Trophoblast cell (in vitro differentiated cells and primary cell): ENCODE data around the gene FUT8.
"Not testable (repeated sequence)": the region's sequence is repeated elsewhere in the genome, so short reads cannot be mapped to it uniquely, and the experiment has no call there.

Source experiments
- DNase-seq, 2 donors: peaks; one replicate each; pipeline ENCODE4 v3.0.0-alpha.2; 2016
- H2AFZ ChIP-seq: 2 replicates; pipeline ENCODE4 v1.6.1; 2013; ENCODE audit warnings: low read length, moderate library complexity, mild to moderate bottlenecking; ENCODE audit not compliant: insufficient read depth, poor library complexity
- H2AK5ac ChIP-seq: 2 replicates; pipeline ENCODE4 v1.6.1; 2013; ENCODE audit warnings: mild to moderate bottlenecking, low read length
- H2BK120ac ChIP-seq: 2 replicates; pipeline ENCODE4 v1.6.1; 2013; ENCODE audit warnings: low read length, mild to moderate bottlenecking, moderate library complexity; ENCODE audit not compliant: insufficient read depth, poor library complexity
- H2BK12ac ChIP-seq: 2 replicates; pipeline ENCODE4 v1.6.1; 2013; ENCODE audit warnings: mild to moderate bottlenecking, low read length, moderate library complexity
- H2BK5ac ChIP-seq: 2 replicates; pipeline ENCODE4 v1.6.1; 2013; ENCODE audit warnings: low read length, low read depth, moderate library complexity, mild to moderate bottlenecking; ENCODE audit not compliant: poor library complexity
- H3K14ac ChIP-seq: 2 replicates; pipeline ENCODE4 v1.6.1; 2013; ENCODE audit warnings: mild to moderate bottlenecking, low read length
- H3K18ac ChIP-seq: 2 replicates; pipeline ENCODE4 v1.6.1; 2013; ENCODE audit warnings: mild to moderate bottlenecking, low read length
- H3K23ac ChIP-seq: 2 replicates; pipeline ENCODE4 v1.6.1; 2013; ENCODE audit warnings: low read length
- H3K27ac ChIP-seq: 2 replicates; pipeline ENCODE4 v1.5.1; 2013; ENCODE audit warnings: low read depth, mild to moderate bottlenecking, inconsistent platforms, low read length, moderate library complexity
- H3K27me3 ChIP-seq: 2 replicates; pipeline ENCODE4 v1.6.1; 2013; ENCODE audit warnings: inconsistent platforms, mild to moderate bottlenecking, low read length, moderate library complexity; ENCODE audit not compliant: insufficient read depth
- H3K36me3 ChIP-seq, 2 experiments: 1 replicate in 1 of 2; 2 replicates in 1 of 2; pipeline ENCODE4 v1.6.1; 2013; ENCODE audit warnings: low read length in 2 of 2, mild to moderate bottlenecking in 2 of 2, moderate library complexity in 1 of 2; ENCODE audit not compliant: insufficient read depth in 2 of 2, control insufficient read depth in 1 of 2
- H3K4ac ChIP-seq: 2 replicates; pipeline ENCODE4 v1.6.1; 2013; ENCODE audit warnings: low read depth, mild to moderate bottlenecking, low read length, moderate library complexity
- H3K4me1 ChIP-seq, 2 experiments: 1 replicate in 1 of 2; 2 replicates in 1 of 2; pipeline ENCODE4 v1.6.1; 2013; ENCODE audit warnings: low read length in 2 of 2, mild to moderate bottlenecking in 2 of 2, moderate library complexity in 1 of 2; ENCODE audit not compliant: insufficient read depth in 2 of 2, control insufficient read depth in 1 of 2
- H3K4me2 ChIP-seq: 2 replicates; pipeline ENCODE4 v1.6.1; 2013; ENCODE audit warnings: inconsistent platforms, mild to moderate bottlenecking, low read length, moderate library complexity
- H3K4me3 ChIP-seq: 2 replicates; pipeline ENCODE4 v1.5.1; 2013; ENCODE audit warnings: mild to moderate bottlenecking, low read depth, low read length, inconsistent platforms
- H3K79me1 ChIP-seq: one replicate; pipeline ENCODE4 v1.6.1; 2013; ENCODE audit warnings: low read length
- H3K79me2 ChIP-seq: 2 replicates; pipeline ENCODE4 v1.6.1; 2013; ENCODE audit warnings: low read length, mild to moderate bottlenecking; ENCODE audit not compliant: control insufficient read depth, insufficient read depth, poor library complexity
- H3K9ac ChIP-seq: 2 replicates; pipeline ENCODE4 v1.6.1; 2013; ENCODE audit warnings: mild to moderate bottlenecking, low read length
- H3K9me3 ChIP-seq: 2 replicates; pipeline ENCODE4 v1.6.1; 2013; ENCODE audit warnings: low read depth, mild to moderate bottlenecking, control low read depth, inconsistent platforms, low read length; ENCODE audit not compliant: insufficient read depth
- H4K12ac ChIP-seq: 2 replicates; pipeline ENCODE4 v1.6.1; 2013; ENCODE audit warnings: low read depth, mild to moderate bottlenecking, low read length, moderate library complexity
- H4K8ac ChIP-seq: 2 replicates; pipeline ENCODE4 v1.6.1; 2013; ENCODE audit warnings: low read depth, mild to moderate bottlenecking, low read length, moderate library complexity
- H4K91ac ChIP-seq: one replicate; pipeline ENCODE4 v1.6.1; 2013; ENCODE audit warnings: low read depth, mild to moderate bottlenecking, low read length, moderate library complexity
- WGBS: extraction: QIAGEN DNeasy Blood & Tissue Kit; methylation state at CpG from one replicate; pipeline ENCODE4 v1.1.7; 2013; ENCODE audit warnings: missing lambda C conversion rate; ENCODE audit not compliant: insufficient read length, insufficient coverage; ENCODE audit errors: extremely low coverage; 5-methylcytosine and 5-hydroxymethylcytosine counted together

FUT8 gene

GRCh38 chr14:65632487-65632886 is 220.0 kb downstream of the FUT8 start:
- Histone ChIP-seq H3K79me1 (no peaks in the 10 kb centered on the region), H3K4me1 (no peaks in the 10 kb centered on the region), H3K4me3 (no peak overlapping the region), H3K27me3 (no peaks in the 10 kb centered on the region), H3K36me3 (peaks cover 0 to 3% of the 10 kb centered on the region in 2 experiments), H4K12ac (no peak overlapping the region), H4K8ac (no peak overlapping the region), H3K4ac (no peak overlapping the region), H3K79me2 (no peaks in the 10 kb centered on the region), H3K23ac (no peak overlapping the region), H2AK5ac (no peak overlapping the region), H3K27ac (no peak overlapping the region), H3K14ac (no peak overlapping the region), H2BK5ac (no peak overlapping the region), H2BK12ac (no peak overlapping the region), H3K18ac (no peak overlapping the region), H3K9ac (no peak overlapping the region), H2BK120ac (no peak overlapping the region), H3K9me3 (no peaks in the 10 kb centered on the region), H3K4me2 (no peak overlapping the region), H2AFZ (no peak overlapping the region), H4K91ac (no peak overlapping the region)
- DNase-seq: no peak
- WGBS: no CpG with 5 or more reads among the region's 1 CpG

- H3K4me1 ChIP-seq, H4K91ac ChIP-seq, H2BK120ac ChIP-seq, H3K9me3 ChIP-seq, H3K4me2 ChIP-seq, H3K36me3 ChIP-seq, H3K9ac ChIP-seq, H3K14ac ChIP-seq, H3K23ac ChIP-seq, H3K27ac ChIP-seq, DNase-seq, H3K4ac ChIP-seq, H3K27me3 ChIP-seq, H2BK12ac ChIP-seq, H2AFZ ChIP-seq, H2BK5ac ChIP-seq, H3K79me2 ChIP-seq, H3K4me3 ChIP-seq, H4K12ac ChIP-seq, H3K79me1 ChIP-seq, H4K8ac ChIP-seq, H2AK5ac ChIP-seq, H3K18ac ChIP-seq: not testable (repeated sequence)
- WGBS: no CpG with 5 or more reads among the region's 26 CpGs
These were observed 221.1 kb downstream of the FUT8 start for GRCh38 chr14:65633666-65634065.

- no CpG with 5 or more reads among the region's 7 CpGs for WGBS
- no peaks in the 10 kb centered on the region for H3K79me2 ChIP-seq
- H3K9ac ChIP-seq: no peak overlapping the region
- no peak overlapping the region for H2BK120ac ChIP-seq
- no peak overlapping the region for H2AFZ ChIP-seq
- H3K27ac ChIP-seq: no peak overlapping the region
- peaks cover 0 to 3% of the 10 kb centered on the region in 2 experiments for H3K36me3 ChIP-seq
- no peak overlapping the region for H4K91ac ChIP-seq
- H2AK5ac ChIP-seq: no peak overlapping the region
- H3K4me1 ChIP-seq: peaks cover 0 to 2% of the 10 kb centered on the region in 2 experiments
- H3K4me3 ChIP-seq: no peak overlapping the region
- H4K12ac ChIP-seq: no peak overlapping the region
- H3K9me3 ChIP-seq: no peaks in the 10 kb centered on the region
- no peak overlapping the region for H3K4me2 ChIP-seq
- H3K27me3 ChIP-seq: no peaks in the 10 kb centered on the region
- no peak overlapping the region for H2BK12ac ChIP-seq
- H3K14ac ChIP-seq: no peak overlapping the region
- no peak overlapping the region for H4K8ac ChIP-seq
- no peak for DNase-seq
- no peak overlapping the region for H2BK5ac ChIP-seq
- H3K79me1 ChIP-seq: no peaks in the 10 kb centered on the region
- H3K18ac ChIP-seq: no peak overlapping the region
- no peak overlapping the region for H3K23ac ChIP-seq
- H3K4ac ChIP-seq: peak overlapping the region; percentile 27
These were observed 225.2 kb downstream of the FUT8 start for GRCh38 chr14:65637780-65638179.

GRCh38 chr14:65639216-65639615 is 226.7 kb downstream of the FUT8 start:
- H3K79me2 ChIP-seq: no peaks in the 10 kb centered on the region
- no peak overlapping the region for H2BK12ac ChIP-seq
- H2AFZ ChIP-seq: no peak overlapping the region
- peaks cover 0 to 2% of the 10 kb centered on the region in 2 experiments for H3K4me1 ChIP-seq
- no peak overlapping the region for H3K9ac ChIP-seq
- H4K91ac ChIP-seq: no peak overlapping the region
- H3K79me1 ChIP-seq: no peaks in the 10 kb centered on the region
- no peaks in the 10 kb centered on the region for H3K9me3 ChIP-seq
- no peak overlapping the region for H3K4me3 ChIP-seq
- no peak overlapping the region for H3K23ac ChIP-seq
- H4K8ac ChIP-seq: no peak overlapping the region
- no peaks in the 10 kb centered on the region for H3K36me3 ChIP-seq
- H3K4ac ChIP-seq: no peak overlapping the region
- H3K27ac ChIP-seq: no peak overlapping the region
- no CpG with 5 or more reads among the region's 1 CpG for WGBS
- no peak overlapping the region for H2BK120ac ChIP-seq
- DNase-seq: no peak
- no peak overlapping the region for H2AK5ac ChIP-seq
- no peak overlapping the region for H3K4me2 ChIP-seq
- H3K27me3 ChIP-seq: no peaks in the 10 kb centered on the region
- H3K14ac ChIP-seq: no peak overlapping the region
- H4K12ac ChIP-seq: no peak overlapping the region
- no peak overlapping the region for H3K18ac ChIP-seq
- H2BK5ac ChIP-seq: no peak overlapping the region
